Gastroesophageal sphincter (tissue), 4 donors: ENCODE results near the gene ZNF766. TPM values are rescaled to one million over a fixed set of nuclear protein-coding genes. Genes with fewer than 3 reads are reported as not detected.
A peak's percentile ranks its signal among the peaks of the same experiment; 100 is the strongest.
"Not testable (repeated sequence)": the region's sequence is repeated elsewhere in the genome, so short reads cannot be mapped to it uniquely, and the experiment has no call there.

Source experiments
- ATAC-seq: fragments of 150-250 bp; one replicate; pipeline ENCODE4 v1.9.1; 2016; ENCODE audit warnings: mild to moderate bottlenecking, moderate library complexity
- H3K27ac ChIP-seq, 4 donors: fragments of 200-600 bp; sonication (generic) in 3 of 4; 1 replicate in 3 of 4; 2 replicates in 1 of 4; pipeline ENCODE4 v1.5.1; 2016 to 2019
- H3K27me3 ChIP-seq: fragments of 200-600 bp; sonication (generic); one replicate; pipeline ENCODE4 v1.5.1; 2019
- H3K36me3 ChIP-seq, 2 donors: fragments of 200-600 bp; sonication (generic); one replicate each; pipeline ENCODE4 v1.5.1; 2019; ENCODE audit warnings: control low read depth in 1 of 2
- H3K4me1 ChIP-seq, 3 donors: fragments of 200-600 bp; sonication (generic); 1 replicate in 2 of 3; 2 replicates in 1 of 3; pipeline ENCODE4 v1.5.1; 2016 to 2019; ENCODE audit warnings: control low read depth in 2 of 3
- H3K4me3 ChIP-seq, 2 donors: fragments of 200-600 bp; sonication (generic); one replicate each; pipeline ENCODE4 v1.5.1; 2019; ENCODE audit warnings: mild to moderate bottlenecking in 1 of 2, moderate library complexity in 1 of 2
- H3K9me3 ChIP-seq, 3 donors: fragments of 200-600 bp; sonication (generic); one replicate each; pipeline ENCODE4 v1.5.1; 2017 to 2019; ENCODE audit warnings: control low read depth in 2 of 3
- EP300 ChIP-seq: sonication (generic); formaldehyde crosslinking; IDR thresholded peaks from one replicate; pipeline ENCODE4 v1.6.1; 2017; ENCODE audit warnings: antibody characterized with exemption, mild to moderate bottlenecking
- POLR2A ChIP-seq, 2 donors: fragments of 450-650 bp; IDR thresholded peaks; one replicate each; pipeline ENCODE4 v1.6.1; 2017; ENCODE audit warnings: antibody characterized with exemption in 2 of 2, mild to moderate bottlenecking in 2 of 2, moderate library complexity in 1 of 2
- POLR2AphosphoS5 ChIP-seq: sonication (generic); formaldehyde crosslinking; IDR thresholded peaks from one replicate; pipeline ENCODE4 v1.6.1; 2017; ENCODE audit warnings: antibody characterized with exemption
- WGBS, 2 donors: methylation state at CpG; one replicate each; pipeline ENCODE4 v1.1.5; 2018; ENCODE audit warnings: low coverage in 1 of 2; 5-methylcytosine and 5-hydroxymethylcytosine counted together
- total RNA-seq, 4 donors: library from RNA; depleted of rRNA; stranded (reverse); fragments of >200 nt; gene quantifications; one replicate each; pipeline ENCODE4 v1.1.0, GENCODE V29; 2016
- TF ChIP-seq, protein P1 (sequence below), 4 experiments: fragments of 200-600 bp in 2 of 4; fragments of 450-650 bp in 2 of 4; sonication (generic) in 1 of 4; IDR thresholded peaks; one replicate each; pipeline ENCODE4 v1.5.1; 2017 to 2019; ENCODE audit warnings: antibody characterized with exemption in 4 of 4, mild to moderate bottlenecking in 2 of 4, moderate library complexity in 2 of 4

Gene ZNF766
- total RNA-seq, 4 donors from 2014 or later: 10.0 to 16.9 (median 10.3) TPM

DNA sequence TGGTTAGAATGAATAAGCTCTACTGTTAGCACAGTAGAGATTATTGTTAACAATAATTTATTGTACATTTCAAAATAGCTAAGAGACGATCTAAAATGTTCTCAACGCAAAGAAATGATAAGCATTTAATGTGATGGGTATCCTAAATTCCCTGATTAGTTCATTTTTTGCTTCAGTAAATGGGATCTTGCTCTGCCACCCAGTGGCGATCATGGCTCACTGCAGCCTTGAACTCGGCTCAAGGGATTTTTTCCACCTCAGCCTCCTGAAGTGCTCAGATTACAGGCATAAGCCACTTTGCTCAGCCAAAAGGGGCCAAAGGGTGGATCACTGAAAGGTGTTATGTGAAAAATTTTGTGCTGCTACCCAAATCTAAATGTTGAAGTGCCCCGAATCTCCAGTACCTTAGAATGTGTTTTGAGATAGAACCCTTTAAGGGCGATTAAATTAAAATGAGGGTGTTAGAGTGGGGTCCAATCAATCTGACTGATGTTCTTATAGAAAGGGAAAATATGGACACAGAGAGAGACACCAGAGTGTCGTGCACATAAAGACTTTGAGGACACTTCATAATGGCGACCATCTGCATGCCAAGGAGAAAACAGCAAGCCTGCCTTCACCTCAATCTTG is 31.5 kb upstream of the ZNF766 start:
- ATAC-seq: peak; percentile 48
- Histone ChIP-seq H3K9me3 (no peaks in the 10 kb centered on the region), H3K27ac (no peak overlapping the region), H3K36me3 (no peaks in the 10 kb centered on the region), H3K4me1 (peaks cover 0 to 6% (median 0%) of the 10 kb centered on the region in 3 donors), H3K4me3 (no peak overlapping the region), H3K27me3 (no peaks in the 10 kb centered on the region)
- TF ChIP-seq POLR2AphosphoS5 (no peak), EP300 (no peak)
- TF ChIP-seq, protein P1, sequence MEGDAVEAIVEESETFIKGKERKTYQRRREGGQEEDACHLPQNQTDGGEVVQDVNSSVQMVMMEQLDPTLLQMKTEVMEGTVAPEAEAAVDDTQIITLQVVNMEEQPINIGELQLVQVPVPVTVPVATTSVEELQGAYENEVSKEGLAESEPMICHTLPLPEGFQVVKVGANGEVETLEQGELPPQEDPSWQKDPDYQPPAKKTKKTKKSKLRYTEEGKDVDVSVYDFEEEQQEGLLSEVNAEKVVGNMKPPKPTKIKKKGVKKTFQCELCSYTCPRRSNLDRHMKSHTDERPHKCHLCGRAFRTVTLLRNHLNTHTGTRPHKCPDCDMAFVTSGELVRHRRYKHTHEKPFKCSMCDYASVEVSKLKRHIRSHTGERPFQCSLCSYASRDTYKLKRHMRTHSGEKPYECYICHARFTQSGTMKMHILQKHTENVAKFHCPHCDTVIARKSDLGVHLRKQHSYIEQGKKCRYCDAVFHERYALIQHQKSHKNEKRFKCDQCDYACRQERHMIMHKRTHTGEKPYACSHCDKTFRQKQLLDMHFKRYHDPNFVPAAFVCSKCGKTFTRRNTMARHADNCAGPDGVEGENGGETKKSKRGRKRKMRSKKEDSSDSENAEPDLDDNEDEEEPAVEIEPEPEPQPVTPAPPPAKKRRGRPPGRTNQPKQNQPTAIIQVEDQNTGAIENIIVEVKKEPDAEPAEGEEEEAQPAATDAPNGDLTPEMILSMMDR (IDR thresholded peaks at IDR 0.05): peak; percentile 87 to 95 (median 88)
- 10% methylated on average over 7 to 8 of the region's 8 CpGs for WGBS, 2 donors

DNA sequence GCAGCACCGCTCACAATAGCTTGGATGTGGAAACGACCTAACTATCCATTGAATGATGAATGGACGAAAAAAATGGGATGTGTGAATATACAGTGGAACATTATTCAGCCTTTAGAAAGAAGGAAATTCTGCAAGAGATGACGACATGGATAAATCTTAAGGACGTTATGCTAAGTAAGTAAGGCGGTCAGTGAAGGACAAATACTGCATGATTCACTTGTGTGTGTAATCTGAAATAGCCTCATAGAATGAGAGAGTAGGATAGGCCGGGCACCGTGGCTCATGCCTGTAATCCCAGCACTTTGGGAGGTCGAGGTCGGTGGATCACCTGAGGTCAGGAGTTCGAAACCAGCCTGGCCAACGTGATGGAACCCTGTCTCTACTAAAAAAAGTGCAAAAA is 25.4 kb upstream of the ZNF766 start:
- H3K36me3 ChIP-seq: no peaks in the 10 kb centered on the region
- no peaks in the 10 kb centered on the region for H3K9me3 ChIP-seq
- TF ChIP-seq EP300 (no peak), POLR2A (IDR thresholded peaks at IDR 0.05) (no peak), POLR2AphosphoS5 (no peak)
- TF ChIP-seq, protein P1 (IDR thresholded peaks at IDR 0.05): no peak
- H3K4me1 ChIP-seq: no peaks in the 10 kb centered on the region
- no peaks in the 10 kb centered on the region for H3K27me3 ChIP-seq
- 86 to 89% methylated on average over 5 to 12 of the region's 12 CpGs for WGBS, 2 donors
- H3K27ac ChIP-seq: no peak overlapping the region
- no peak for ATAC-seq
- no peak overlapping the region for H3K4me3 ChIP-seq

DNA sequence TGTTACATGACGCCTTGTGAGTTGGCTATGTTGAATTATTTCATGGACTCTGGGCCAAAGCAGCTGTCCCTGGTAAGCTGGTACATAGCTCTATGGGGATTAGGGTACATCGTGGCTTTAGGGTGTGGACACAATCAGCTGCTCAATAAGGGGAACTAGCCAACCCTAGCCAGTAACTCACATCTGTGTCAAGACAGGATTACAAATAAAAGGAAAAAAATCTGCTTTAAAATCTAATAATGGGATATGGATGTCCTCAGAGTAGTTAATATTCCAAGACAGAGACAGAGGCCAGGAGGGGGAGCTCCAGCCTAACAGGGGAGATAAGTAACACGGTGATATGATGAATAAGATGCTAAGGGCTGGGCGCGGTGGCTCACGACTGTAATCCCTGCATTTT is 21.1 kb upstream of the ZNF766 start:
- H3K36me3 ChIP-seq: no peaks in the 10 kb centered on the region
- no peak for ATAC-seq
- H3K9me3 ChIP-seq: no peaks in the 10 kb centered on the region
- H3K4me1 ChIP-seq: no peaks in the 10 kb centered on the region
- H3K27me3 ChIP-seq: no peaks in the 10 kb centered on the region
- H3K27ac ChIP-seq: no peak overlapping the region
- H3K4me3 ChIP-seq: no peak overlapping the region
- WGBS, 2 donors: 2 to 3% methylated on average over 5 to 6 of the region's 6 CpGs
- TF ChIP-seq EP300 (no peak), POLR2AphosphoS5 (no peak), POLR2A (IDR thresholded peaks at IDR 0.05) (no peak)
- TF ChIP-seq, protein P1 (IDR thresholded peaks at IDR 0.05): peak in 3 of 4 experiments; percentile 46 to 62 (median 49)

DNA sequence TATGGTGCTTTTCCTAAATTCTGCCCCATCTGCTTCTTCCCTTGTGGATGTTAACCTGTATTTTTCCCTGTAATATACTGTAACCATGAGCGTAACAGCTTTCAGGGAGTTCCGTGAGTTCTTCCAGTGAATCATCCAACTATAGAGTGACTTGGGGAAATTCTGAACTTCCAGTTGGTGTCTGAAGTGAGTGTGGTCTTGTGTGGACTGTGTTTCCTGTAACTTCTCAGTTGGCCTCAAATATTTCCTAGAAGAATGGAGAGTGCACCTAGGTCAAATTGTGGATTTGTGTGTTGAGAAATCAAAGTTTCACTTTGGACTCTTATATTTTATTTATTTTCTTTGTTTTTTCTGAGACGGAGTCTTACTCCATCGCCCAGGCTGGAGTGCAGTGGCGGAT is 11.0 kb upstream of the ZNF766 start:
- Histone ChIP-seq H3K9me3 (no peaks in the 10 kb centered on the region), H3K4me1 (no peaks in the 10 kb centered on the region), H3K27me3 (no peaks in the 10 kb centered on the region), H3K4me3 (no peak overlapping the region), H3K36me3 (no peaks in the 10 kb centered on the region), H3K27ac (no peak overlapping the region)
- ATAC-seq: no peak
- 92 to 100% methylated on average over 2 to 5 of the region's 5 CpGs for WGBS, 2 donors
- TF ChIP-seq, protein P1 (IDR thresholded peaks at IDR 0.05): no peak
- TF ChIP-seq POLR2A (IDR thresholded peaks at IDR 0.05) (no peak), EP300 (no peak), POLR2AphosphoS5 (no peak)

DNA sequence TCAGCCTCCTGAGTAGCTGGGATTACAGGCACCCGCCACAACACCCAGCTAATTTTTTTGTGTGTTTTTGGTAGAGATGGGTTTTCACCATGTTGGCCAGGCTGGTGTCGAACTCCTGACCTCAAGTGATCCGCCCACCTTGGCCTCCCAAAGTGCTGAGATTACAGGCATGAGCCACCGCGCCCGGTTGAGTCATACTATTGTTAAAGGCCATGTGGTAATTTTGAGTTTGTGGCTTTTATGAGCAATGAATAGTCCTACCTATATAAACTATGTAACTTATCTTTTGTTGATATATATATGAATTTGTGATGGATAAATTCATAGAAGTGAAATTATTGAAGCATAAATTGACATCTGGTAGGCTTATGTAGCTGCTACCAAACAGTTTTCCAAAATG is 3.8 kb upstream of the ZNF766 start:
- WGBS, 2 donors: 80 to 97% methylated on average over 2 to 6 of the region's 6 CpGs
- not testable (repeated sequence) for ATAC-seq, H3K4me3 ChIP-seq, H3K9me3 ChIP-seq, H3K27me3 ChIP-seq, H3K36me3 ChIP-seq, H3K27ac ChIP-seq
- peaks cover 0 to 11% (median 5%) of the 10 kb centered on the region in 3 donors for H3K4me1 ChIP-seq
